ENCODE data around the gene SLC26A9.

The SLC26A9 gene

DNA sequence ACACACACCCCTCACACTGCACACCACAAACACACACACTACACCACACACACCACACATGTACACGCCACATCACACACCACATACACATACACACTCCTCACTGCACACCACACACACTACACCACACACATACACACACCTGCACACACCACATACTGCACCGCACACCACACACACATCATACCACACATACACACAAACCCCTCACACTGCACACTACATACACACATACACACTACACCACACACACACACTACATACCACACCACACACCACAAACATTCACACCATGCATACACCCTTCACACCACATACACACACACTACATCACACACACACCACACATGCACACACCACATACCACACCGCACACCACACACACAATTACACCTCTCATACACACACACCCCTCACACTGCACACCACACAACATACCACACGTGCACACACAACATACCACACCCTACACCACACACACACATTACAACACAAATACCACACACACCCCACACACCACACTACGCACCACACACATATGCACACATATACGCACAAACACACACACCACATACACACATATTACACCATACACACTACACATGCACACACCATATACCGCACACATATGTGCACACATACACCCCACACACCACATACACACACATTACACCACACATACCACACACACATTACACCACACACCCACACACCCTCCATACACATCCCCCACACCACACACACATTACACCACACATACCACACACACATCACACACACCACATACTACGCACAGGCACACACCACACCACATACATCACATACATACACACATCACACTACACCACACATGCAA lies 30.3 kb upstream of the SLC26A9 start:
- TF ChIP-seq CTCF (IDR thresholded peaks at IDR 0.05; ENCODE audit: control insufficient read depth, extremely low read depth, insufficient read depth): no peak
- DNase-seq (ENCODE audit: low read depth): no peak
- H3K4me3 ChIP-seq (ENCODE audit: low read depth, low read length): no peak overlapping the region

- no peak for TF ChIP-seq CTCF (IDR thresholded peaks at IDR 0.05; ENCODE audit: control insufficient read depth, extremely low read depth, insufficient read depth)
- H3K4me3 ChIP-seq (ENCODE audit: low read depth, low read length): no peak overlapping the region
- no peak for DNase-seq (ENCODE audit: low read depth)
Measured at GRCh38 chr1:205972491-205973168, 29.4 kb upstream of the SLC26A9 start.

DNA sequence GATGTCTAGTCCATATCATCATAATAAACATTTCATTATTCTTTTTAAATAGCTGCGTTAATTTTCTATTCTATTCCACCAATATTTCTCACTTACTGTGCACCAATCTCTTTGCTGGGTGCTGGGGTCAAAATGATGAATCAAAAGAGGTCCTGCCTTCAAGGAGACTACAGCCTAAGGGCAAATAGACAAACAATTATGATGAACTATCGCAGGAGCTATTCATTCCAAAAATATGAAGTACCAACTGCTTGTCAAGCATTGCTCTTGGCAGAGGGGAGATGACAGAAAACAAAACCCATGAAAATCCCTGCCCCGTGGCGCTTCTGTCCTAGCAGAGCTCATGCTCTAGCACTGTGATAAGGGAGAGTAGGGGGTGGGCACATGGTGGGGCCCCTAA lies 28.8 kb upstream of the SLC26A9 start:
- H3K4me3 ChIP-seq (ENCODE audit: low read depth, low read length): no peak overlapping the region
- TF ChIP-seq CTCF (IDR thresholded peaks at IDR 0.05; ENCODE audit: control insufficient read depth, extremely low read depth, insufficient read depth): no peak
- no peak for DNase-seq (ENCODE audit: low read depth)

GRCh38 chr1:205971082-205971481 lies 27.8 kb upstream of the SLC26A9 start:
- no peak for TF ChIP-seq CTCF (IDR thresholded peaks at IDR 0.05; ENCODE audit: control insufficient read depth, extremely low read depth, insufficient read depth)
- no peak for DNase-seq (ENCODE audit: low read depth)
- H3K4me3 ChIP-seq (ENCODE audit: low read depth, low read length): no peak overlapping the region

GRCh38 chr1:205970486-205970885 lies 27.2 kb upstream of the SLC26A9 start:
- no peak overlapping the region for H3K4me3 ChIP-seq (ENCODE audit: low read depth, low read length)
- DNase-seq (ENCODE audit: low read depth): no peak
- no peak for TF ChIP-seq CTCF (IDR thresholded peaks at IDR 0.05; ENCODE audit: control insufficient read depth, extremely low read depth, insufficient read depth)

- no peak overlapping the region for H3K4me3 ChIP-seq (ENCODE audit: low read depth, low read length)
- TF ChIP-seq CTCF (IDR thresholded peaks at IDR 0.05; ENCODE audit: control insufficient read depth, extremely low read depth, insufficient read depth): no peak
- DNase-seq (ENCODE audit: low read depth): no peak
Measured at GRCh38 chr1:205969229-205969628, 26.0 kb upstream of the SLC26A9 start.

Measured in LNCaP clone FGC (cell line).